GM21515 (cell line): ENCODE results near the gene SORCS2.
"Not testable (repeated sequence)": the region's sequence is repeated elsewhere in the genome, so short reads cannot be mapped to it uniquely, and the experiment has no call there.

Experiments
- ATAC-seq: cut with Tn5 transposase; IDR thresholded peaks from one replicate; pipeline ENCODE4 v1.9.1; 2021; ENCODE audit not compliant: unreplicated experiment

SORCS2 gene

GRCh38 chr4:7199129-7199725 lies 6.9 kb downstream of the SORCS2 start:
- ATAC-seq = no peak

DNA sequence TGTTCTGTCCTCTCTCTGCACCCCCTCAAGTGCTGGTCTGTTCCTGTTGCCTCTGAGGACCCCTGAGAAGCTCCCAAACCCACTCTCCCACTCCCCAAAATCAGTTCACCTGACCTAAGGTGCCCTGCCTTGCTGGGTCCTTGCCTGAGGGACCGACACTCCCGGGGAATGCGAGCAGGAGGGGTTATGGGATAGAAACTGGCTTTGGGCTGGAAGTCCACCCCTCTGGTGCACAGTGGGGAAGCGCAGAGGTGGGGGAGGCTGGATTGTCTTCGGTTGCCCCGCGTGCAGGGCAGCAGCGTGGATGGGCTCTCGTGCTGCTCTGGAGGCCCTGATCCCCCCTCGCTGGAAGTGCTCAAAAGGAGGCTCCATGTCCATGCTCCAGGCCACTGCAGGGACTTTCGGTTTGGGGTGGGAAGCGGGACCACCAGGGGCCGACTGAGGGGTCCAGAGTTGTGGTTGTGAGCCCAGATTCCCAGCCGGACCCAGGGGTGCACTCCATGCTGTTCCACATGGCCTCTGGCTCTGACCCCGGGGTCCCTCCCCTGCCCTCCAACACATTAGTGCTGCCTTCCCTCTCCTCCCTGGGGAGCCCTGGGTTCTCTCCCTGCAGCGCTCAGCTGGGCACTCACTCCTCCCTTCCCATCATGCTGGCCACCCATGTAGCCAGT lies 7.6 kb downstream of the SORCS2 start:
- ATAC-seq = no peak

- no peak for ATAC-seq
Observed at GRCh38 chr4:7200801-7201200, 8.5 kb downstream of the SORCS2 start.

- no peak for ATAC-seq
Observed at GRCh38 chr4:7201420-7202305, 9.3 kb downstream of the SORCS2 start.

DNA sequence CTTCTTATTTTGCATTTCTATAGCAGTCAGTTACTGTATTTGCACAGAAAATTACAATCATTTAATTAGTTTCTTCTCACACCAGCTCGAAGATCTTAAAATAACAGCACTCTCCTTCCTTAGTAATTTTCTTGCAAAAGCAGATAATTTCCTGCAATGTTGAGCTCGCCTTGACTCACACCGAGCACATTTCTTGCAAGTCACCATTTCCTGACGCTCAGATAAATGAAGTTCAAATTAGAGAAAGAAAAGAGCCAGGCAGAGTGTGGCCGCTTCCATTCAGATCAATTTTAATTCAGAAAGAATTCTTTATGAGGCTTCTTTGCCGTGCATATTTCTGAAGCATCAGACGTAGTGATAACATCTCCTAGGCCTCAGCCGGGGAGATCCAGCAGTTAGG lies 10.1 kb downstream of the SORCS2 start:
- no peak for ATAC-seq

- no peak for ATAC-seq
Observed at GRCh38 chr4:7204656-7205387, 12.5 kb downstream of the SORCS2 start.

- no peak for ATAC-seq
Observed at GRCh38 chr4:7206385-7206784, 14.0 kb downstream of the SORCS2 start.

DNA sequence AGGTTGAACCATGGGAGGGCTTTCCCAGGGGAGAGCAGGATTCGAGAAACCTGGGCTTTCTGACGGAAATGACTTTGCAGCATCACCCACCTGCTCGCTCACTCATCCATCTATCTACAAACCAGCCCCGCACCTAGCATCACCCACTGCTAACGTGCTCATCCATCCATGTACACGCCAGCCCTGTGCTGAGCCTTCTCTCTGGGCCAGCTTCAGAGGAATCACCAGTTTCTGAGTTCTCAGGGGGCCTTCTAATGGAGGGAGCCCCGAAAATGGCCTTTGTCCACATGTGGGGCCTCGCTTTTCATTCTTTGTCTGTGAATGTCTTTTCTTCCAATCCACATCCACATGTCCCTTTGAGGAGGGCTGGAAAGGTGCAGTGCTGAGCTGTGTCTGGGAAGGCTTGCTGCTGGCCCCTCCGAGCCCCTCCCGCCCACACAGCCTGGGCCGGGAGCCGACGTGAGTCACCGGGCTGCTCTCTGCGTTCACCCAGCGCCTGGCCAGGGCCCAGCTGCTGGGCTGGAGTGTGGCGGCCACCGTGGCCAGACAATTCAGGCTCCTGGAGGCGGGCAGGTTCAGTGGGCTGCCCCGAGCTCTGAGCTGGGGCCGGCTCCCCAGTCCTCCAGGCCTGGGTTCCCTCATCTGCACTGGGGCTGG lies 14.7 kb downstream of the SORCS2 start:
- no peak for ATAC-seq

DNA sequence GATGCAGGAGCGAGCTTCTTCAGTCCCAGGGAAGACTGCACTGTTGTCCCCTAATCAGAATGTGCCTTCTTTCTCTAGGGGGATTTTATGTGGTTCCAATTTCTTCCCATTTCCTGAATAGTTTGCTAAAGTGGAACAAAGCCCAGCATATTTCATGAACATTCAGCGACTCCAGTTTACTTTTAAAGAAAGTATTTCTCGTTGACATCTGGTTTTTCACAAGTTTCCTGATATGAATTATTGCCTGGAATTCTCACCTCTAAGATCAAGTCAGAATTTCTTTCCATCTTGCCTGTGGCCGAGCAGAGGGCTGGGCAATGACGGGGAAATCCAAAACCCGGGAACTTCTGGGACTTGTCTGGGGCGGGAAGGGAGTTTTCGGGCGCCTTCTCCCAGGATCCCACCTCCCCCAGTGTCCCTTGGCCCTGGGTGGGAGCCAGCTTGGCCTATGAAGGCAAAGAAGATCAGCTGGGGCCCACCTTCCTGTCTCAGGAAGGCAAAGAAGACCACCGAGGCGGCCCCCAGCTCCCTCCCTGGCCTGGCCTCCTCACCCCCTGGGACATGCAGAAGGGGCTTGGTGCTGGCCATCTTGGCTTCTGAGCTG lies 15.4 kb downstream of the SORCS2 start:
- ATAC-seq = no peak

GRCh38 chr4:7208509-7209451 lies 16.4 kb downstream of the SORCS2 start:
- ATAC-seq = no peak

DNA sequence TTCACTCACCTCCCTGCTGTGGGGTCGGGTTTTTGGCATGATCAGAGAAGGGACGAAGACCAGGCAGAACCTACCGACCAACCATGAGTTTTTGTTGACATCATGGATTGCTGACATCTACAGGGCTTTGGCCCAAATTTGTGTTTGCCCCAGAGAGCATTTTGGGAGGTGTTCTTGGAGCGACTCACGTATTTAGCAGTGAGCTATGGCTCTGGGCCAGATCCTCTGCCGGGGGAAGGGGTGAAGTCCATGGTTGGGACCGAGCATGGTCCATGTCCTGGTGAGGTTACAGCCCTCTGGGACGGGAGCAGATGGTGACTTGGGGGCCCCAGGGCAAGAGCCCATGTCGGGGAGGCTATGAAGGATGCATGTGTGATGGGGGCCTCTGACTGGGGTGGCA lies 17.4 kb downstream of the SORCS2 start:
- ATAC-seq = no peak

GRCh38 chr4:7210824-7211223 lies 18.5 kb downstream of the SORCS2 start:
- no peak for ATAC-seq

- no peak for ATAC-seq
Observed at GRCh38 chr4:7212101-7212674, 19.9 kb downstream of the SORCS2 start.

- ATAC-seq = no peak
Observed at GRCh38 chr4:7212921-7213320, 20.6 kb downstream of the SORCS2 start.

DNA sequence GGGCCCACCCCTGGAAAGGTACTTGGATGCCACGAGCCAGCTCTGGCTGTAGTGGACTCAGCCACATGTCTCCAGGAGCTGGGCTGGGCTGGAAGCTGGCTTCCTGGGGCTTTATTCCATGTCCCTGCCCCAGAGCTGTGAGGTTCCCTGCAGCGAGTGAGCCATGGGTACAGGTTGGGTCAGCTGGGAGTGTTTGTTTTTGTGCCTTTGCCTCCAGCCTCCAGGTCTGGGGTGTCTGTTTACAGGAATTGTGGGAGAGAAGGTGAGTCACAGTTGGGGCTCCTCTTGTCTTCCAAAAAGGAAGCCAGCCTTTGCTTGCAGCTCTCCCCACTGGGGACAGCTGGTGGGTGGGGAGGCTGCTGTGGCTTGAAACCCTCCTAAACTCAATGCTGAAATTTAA lies 21.5 kb downstream of the SORCS2 start:
- no peak for ATAC-seq

DNA sequence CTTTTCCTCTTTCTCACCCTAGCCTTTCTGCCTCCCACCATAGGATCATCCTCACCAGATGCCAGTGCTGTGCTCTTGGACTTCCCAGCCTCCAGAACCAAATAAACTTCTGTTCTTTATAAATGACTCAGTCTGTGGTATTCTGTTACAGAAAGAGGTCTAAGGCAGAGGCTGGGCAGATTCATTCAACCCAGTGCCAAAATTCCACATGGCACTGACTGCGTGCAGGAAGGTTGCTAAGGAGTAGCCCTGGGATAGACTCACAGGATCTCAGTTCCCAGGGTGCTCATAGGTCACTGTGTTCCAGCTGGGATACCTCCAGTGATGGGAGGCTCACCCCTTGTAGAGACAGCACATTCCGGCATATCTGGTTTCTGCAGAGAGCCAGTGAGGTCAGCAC lies 22.0 kb downstream of the SORCS2 start:
- no peak for ATAC-seq

- not testable (repeated sequence) for ATAC-seq
Observed at GRCh38 chr4:7215187-7215586, 22.8 kb downstream of the SORCS2 start.

GRCh38 chr4:7217039-7217438 lies 24.7 kb downstream of the SORCS2 start:
- ATAC-seq = no peak
